GM12801 (cell line): ENCODE measurements around the gene TBC1D2.

ENCODE experiments used
- TF ChIP-seq, protein P1 (sequence below): IDR thresholded peaks from one replicate; pipeline ENCODE4 v1.5.1; 2011; ENCODE audit warnings: control low read depth; ENCODE audit not compliant: insufficient read length; ENCODE audit errors: extremely low read depth

Gene TBC1D2

DNA sequence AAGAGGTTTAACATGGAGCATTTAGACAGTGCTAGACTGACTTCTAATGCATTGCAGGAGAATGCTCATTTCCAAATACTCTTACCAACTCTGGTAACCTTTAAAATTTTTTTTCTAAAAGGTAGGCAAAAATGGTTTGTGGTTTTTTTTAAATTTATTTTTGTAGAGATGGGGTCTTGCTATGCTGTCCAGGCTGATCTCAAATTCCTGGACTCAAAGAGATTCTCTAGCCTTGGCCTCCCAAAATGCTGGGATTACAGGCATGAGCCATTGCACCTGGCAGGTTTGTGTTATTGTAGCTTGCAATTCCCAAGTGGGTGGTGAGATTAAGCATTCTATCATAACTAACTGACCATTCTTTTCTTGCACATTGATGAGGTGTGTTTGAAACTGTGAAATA is 43.0 kb upstream of the TBC1D2 start:
- TF ChIP-seq, protein P1, sequence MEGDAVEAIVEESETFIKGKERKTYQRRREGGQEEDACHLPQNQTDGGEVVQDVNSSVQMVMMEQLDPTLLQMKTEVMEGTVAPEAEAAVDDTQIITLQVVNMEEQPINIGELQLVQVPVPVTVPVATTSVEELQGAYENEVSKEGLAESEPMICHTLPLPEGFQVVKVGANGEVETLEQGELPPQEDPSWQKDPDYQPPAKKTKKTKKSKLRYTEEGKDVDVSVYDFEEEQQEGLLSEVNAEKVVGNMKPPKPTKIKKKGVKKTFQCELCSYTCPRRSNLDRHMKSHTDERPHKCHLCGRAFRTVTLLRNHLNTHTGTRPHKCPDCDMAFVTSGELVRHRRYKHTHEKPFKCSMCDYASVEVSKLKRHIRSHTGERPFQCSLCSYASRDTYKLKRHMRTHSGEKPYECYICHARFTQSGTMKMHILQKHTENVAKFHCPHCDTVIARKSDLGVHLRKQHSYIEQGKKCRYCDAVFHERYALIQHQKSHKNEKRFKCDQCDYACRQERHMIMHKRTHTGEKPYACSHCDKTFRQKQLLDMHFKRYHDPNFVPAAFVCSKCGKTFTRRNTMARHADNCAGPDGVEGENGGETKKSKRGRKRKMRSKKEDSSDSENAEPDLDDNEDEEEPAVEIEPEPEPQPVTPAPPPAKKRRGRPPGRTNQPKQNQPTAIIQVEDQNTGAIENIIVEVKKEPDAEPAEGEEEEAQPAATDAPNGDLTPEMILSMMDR = no peak

DNA sequence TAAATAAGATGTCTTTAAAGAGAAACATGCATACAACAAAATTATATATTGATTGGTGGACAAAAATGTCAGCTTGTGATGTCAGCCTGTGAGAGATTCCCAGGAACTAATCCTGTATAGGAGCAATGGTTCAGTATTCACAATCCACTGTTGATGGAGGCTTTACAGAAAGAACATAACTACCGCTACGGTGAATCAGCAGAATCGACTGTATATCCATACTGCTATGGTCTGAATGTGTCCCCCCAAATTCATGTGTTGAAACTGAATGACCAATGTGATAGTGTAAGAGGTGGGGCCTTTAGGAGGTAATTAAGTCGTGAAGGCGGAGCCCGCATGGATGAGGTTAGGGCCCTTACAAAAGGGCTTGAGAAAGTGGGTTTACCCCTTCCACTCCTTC is 40.4 kb upstream of the TBC1D2 start:
- TF ChIP-seq, protein P1 = no peak

DNA sequence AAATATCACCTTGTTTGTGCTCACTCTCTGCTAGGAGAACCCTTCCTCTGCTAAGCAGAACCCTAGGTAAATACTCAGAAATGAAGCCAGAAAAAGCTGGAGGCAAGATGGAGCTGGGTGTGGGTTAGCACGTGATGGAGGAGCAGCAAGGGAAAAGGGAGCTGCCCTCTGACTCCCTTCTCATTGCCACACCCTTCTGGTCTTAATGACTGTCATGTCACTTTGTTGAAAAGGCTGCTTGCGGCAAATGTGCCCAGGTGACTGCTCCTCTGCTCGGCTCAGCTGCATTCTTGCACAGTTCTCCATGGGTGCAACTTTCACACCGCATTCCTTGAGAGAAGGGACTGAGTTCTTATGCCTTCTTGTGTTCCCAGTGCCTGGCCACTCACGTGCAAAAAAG is 36.4 kb upstream of the TBC1D2 start:
- TF ChIP-seq, protein P1 = no peak

DNA sequence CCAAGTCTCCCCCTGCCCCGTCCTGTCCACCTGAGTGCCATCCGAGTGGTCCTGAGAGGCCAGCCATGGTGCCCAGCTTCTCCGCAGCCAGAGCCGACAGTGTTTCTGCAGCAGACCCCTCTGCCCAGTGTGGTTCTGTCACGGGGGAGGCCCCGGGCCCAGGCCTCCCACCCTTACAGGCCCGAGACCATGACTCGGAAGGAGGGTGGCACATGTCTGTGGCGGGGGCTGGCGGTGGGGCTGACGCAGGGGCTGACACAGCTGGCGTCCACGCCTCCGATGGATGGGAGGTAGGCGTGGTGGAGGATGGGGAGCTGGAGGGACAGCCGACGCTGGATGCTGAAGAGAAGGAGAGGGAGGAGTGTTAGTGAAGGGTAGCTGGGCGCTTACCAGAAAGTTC is 35.0 kb upstream of the TBC1D2 start:
- TF ChIP-seq, protein P1 = no peak

DNA sequence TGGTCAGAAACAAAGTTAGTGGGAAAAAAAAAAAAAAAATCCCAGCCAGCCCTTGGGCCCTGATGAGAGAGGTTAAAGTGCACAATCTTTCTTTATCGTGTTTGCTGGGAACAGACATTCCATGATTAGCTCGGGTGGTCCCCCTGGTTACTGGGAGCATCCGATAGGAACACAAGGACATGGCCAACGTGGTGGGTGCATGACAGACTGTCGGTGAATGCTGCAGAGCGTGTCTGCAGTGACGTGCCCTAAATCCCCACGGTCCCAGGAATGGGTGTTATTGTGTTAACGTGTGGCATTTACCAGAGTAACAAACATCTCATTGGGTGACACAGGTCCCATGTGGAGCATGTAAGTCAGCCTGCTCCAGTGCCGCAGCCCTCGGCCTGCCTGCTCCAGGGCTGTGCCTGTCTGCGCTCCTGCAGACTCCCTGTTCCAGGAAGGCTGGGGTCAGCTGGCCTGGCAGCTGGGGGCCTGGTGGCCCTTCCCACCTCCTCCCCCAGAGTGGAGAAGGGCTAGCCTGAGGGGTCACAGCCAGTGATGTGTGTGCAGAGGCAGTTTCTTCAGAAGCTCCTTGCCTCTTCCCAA is 34.3 kb upstream of the TBC1D2 start:
- TF ChIP-seq, protein P1 = no peak

DNA sequence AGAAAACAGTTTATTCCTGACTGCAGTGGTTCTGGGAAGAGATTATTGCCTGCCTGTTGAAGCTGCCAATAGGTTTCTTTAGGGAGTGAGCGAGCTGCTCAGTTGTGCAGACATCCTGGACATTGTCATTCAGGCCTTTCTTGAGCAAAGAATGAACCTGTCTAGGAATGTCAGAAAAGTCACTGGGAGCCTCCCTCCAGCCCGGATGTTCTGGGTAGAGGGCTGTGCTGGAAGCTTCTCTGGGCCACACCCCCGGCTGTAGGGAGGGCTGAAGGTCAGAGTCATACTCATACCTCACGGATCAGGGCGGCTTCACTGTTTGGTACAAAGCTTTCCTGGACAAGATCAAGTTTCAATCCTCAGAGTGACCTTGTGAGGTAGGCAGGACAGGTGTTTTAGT is 33.4 kb upstream of the TBC1D2 start:
- TF ChIP-seq, protein P1 = no peak

DNA sequence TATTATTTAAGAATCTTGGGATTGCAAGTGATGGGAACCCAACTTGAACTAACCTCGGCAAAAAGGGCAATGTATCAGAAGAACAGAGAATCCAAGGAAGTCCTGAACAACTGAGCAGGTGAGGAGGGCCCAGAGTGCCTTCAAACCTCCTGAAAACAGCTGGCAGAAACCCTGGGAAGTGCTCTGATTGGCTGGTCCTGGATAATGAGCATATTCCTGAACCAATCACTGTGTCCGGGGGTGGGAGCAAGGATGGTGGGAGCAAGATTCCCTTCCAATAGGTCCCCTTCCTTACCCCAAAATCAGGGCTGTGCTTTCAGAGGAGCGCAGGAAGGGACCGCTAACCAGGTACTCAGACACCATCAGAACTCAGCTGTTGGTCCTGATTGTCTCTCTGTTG is 31.9 kb upstream of the TBC1D2 start:
- TF ChIP-seq, protein P1 = no peak

DNA sequence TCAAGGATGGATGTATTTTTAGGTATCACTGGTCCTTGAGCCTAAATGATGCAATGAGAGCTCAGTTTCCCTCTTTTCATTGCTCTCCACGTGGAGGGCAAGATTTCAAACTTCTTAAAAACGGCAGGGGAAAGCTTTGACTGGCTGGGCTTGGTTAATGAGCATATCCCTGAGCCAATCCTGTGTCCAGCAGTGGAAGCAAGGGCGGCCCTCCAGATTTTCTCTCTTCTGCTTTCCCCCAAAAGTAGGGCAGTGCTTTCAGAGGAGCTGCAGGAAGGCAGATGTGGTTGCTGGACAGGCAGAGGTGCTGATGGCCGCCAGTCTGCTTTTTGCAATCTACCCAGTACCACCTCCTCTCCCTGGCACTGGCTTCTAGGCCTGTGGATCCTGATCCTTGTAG is 30.0 kb upstream of the TBC1D2 start:
- TF ChIP-seq, protein P1 = no peak
